ENCODE results near the gene BACE2.
"Not testable (repeated sequence)": the region's sequence is repeated elsewhere in the genome, so short reads cannot be mapped to it uniquely, and the experiment has no call there.

Gene BACE2

GRCh38 chr21:41186755-41187536 is 19.0 kb downstream of the BACE2 start:
- no peak for DNase-seq

DNA sequence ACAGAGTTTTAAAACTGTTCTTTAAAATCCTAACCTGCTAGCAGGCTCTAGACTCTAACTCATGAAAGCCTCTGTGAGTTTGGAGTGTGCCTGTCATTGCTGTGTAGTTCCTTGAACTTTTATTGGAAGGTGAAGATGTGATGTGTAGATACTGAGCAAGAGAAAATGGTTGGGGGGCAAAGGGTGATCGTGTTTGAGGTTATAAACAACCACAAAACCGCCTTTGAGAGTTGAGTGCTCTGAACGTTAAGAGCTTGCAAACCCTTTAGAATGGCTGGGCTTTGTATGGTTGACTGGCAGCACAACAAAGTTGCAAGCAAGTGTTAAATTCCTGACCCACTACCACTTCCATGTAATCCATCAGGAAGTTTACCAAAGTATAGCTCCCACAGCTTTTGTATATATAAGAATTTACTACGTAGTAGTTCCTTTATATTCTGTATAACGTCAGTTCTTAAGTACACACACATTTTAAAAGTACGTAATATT is 19.6 kb downstream of the BACE2 start:
- DNase-seq = no peak

GRCh38 chr21:41188486-41189149 is 20.7 kb downstream of the BACE2 start:
- DNase-seq = no peak

- no peak for DNase-seq
These were observed 21.3 kb downstream of the BACE2 start for GRCh38 chr21:41189150-41189745.

DNA sequence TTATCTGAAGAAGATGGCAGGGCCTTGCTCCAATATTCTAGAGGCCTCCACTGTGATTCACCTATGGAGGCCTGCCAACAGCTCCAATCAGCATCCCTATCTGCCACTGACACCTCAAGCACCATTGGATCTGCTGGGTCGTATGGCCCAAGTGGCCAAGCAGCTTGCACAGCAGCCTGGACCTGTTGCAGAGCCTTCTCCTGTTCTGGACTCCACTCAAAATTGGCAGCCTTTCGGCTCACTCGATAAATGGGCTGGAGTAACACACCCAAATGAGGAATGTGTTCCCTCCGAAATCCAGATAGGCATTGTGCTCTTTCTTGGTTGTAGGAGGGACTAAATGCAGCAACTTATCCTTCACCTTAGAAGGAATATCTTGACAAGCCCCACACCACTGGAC is 24.6 kb downstream of the BACE2 start:
- DNase-seq = not testable (repeated sequence)

- DNase-seq = peak in 1 of 2 donors; percentile 1
These were observed 27.4 kb downstream of the BACE2 start for GRCh38 chr21:41195311-41195710.

- no peak for DNase-seq
These were observed 29.0 kb downstream of the BACE2 start for GRCh38 chr21:41196993-41197392.

- DNase-seq = no peak
These were observed 29.6 kb downstream of the BACE2 start for GRCh38 chr21:41197582-41197981.

- DNase-seq = not testable (repeated sequence)
These were observed 30.7 kb downstream of the BACE2 start for GRCh38 chr21:41198647-41199046.

DNA sequence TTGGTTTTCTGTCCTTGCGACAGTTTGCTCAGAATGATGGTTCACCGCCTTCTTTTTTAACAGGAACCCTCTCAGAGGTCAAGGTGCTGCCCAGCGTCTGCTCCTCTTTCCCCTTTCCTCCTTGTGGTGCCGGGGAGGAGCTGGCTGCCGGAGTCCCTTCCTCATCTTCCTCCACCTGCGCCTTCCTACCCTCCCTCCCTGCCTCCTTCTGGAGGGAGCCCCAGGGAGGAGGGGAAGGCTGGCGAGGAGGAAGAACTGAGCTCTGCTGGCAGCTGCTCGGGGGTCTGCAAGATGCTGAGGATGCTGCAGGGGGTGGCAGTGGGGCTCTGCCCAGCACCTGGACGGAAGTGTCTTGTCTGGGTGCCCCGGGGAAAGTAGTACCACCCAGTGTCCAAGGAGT is 31.2 kb downstream of the BACE2 start:
- no peak for DNase-seq

- no peak for DNase-seq
These were observed 31.6 kb downstream of the BACE2 start for GRCh38 chr21:41199588-41199987.

- no peak for DNase-seq
These were observed 33.4 kb downstream of the BACE2 start for GRCh38 chr21:41201385-41201784.

GRCh38 chr21:41204736-41205135 is 36.8 kb downstream of the BACE2 start:
- DNase-seq = no peak

GRCh38 chr21:41207401-41208375 is 39.7 kb downstream of the BACE2 start:
- no peak for DNase-seq

- DNase-seq = no peak
These were observed 40.4 kb downstream of the BACE2 start for GRCh38 chr21:41208376-41208763.

- DNase-seq = no peak
These were observed 41.2 kb downstream of the BACE2 start for GRCh38 chr21:41209016-41209619.

DNA sequence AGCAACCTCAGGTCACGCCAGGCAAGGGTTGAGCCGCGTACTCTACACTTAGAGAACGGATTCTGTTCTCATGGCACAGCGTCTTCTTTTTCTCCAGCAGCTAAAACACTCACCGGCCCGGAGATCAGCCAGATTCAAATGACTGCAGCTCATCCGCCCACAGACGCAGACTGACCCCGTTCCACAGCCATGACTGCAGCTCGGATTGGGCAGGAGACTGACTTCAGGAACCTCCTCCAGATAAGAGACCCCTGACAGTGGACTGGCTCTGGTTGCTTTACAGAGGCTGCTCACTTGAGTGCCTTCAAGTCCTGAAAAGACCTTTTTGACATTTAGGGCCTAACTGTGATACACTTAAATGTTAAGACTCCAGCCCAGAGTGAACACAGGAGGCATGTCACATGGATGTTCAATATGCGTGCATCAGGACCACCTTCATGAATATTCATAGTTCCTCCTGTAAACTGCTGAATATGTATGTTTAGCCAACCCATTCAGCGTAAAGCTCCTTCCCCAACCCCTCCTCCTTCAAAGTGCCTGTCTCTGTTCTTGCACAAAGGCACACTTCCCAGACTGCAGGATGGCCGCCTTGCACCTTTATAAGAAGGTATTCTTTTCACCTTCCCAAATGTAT is 42.6 kb downstream of the BACE2 start:
- no peak for DNase-seq

- DNase-seq = no peak
These were observed 43.3 kb downstream of the BACE2 start for GRCh38 chr21:41211060-41211805.

- DNase-seq = no peak
These were observed 45.1 kb downstream of the BACE2 start for GRCh38 chr21:41213021-41213420.

GRCh38 chr21:41215856-41216408 is 48.0 kb downstream of the BACE2 start:
- DNase-seq = no peak

- DNase-seq = no peak
These were observed 48.5 kb downstream of the BACE2 start for GRCh38 chr21:41216486-41216885.

All from CD4-positive, alpha-beta T cell treated with Interferon alpha-2 for 1 hour (primary cell).